ENCODE measurements around the gene CLTCL1. TPM values are rescaled to one million over a fixed set of nuclear protein-coding genes. Genes with fewer than 3 reads are reported as not detected.

The CLTCL1 gene
- total and polyA plus RNA-seq, 2 experiments from 2014 or later, result 6.6 to 15.1 TPM

DNA sequence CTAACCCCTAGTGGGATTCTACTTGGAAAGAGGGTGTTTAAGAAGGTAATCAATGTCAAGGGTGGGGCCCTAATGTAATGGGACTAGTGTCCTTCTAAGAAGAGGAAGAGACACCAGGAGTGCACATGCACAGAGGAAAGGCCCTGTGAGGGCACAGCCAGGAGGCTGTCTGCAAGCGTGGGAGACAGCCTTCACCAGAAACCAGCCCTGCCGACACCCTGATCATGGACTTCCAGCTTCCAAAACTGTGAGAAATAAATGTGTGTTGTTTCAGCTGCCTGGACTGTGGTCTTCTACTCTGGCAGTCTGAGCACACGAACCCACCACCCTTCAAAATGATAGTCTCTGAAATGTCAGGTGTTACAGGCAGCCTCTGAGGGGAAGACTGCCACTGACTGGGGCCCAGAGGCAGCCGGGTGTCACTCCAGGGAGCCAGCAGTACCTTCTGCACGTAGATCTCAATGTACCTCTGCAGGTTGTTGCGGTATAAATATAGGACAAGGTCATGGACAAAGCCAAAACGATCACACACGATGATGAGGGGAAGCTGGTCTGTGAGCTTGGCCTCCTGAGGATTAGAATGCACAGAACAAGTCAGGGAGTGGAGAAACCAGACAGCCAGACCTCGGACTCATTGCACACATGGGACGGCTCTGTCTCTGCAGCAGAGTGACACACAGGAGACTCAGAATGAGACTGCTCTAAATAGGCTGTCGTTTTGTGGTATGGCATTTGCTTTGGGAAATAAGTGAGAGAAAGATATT, 69.1 kb downstream of the CLTCL1 start:
- no peaks in the 10 kb centered on the region; the same call in 1 of the 2 replicates for H3K36me3 ChIP-seq (ENCODE audit: insufficient read depth)
- peaks cover 12% of the 10 kb centered on the region for H3K4me1 ChIP-seq (ENCODE audit: insufficient read depth)
- no peak overlapping the region for H3K27ac ChIP-seq (ENCODE audit: low read depth)
- Mint-ChIP-seq H3K27me3 (ENCODE audit: insufficient read depth, low read depth, poor library complexity) (peaks cover 4% of the 10 kb centered on the region), H3K4me1 (peaks cover 12% of the 10 kb centered on the region), H3K36me3 (ENCODE audit: low read depth) (peaks cover 26% of the 10 kb centered on the region), H3K4me3 (no peak overlapping the region), H3K27ac (no peak overlapping the region), H3K9me3 (no peaks in the 10 kb centered on the region; the same call in 2 of the 3 replicates)
- DNase-seq (ENCODE audit: low spot score) (no peak), ATAC-seq (no peak)
- 0 out of 2 replicates have a peak, but pooled peaks cover 3% of the 10 kb centered on the region for H3K9me2 ChIP-seq (ENCODE audit: insufficient read depth)
- H3K27me3 ChIP-seq (ENCODE audit: insufficient read depth), result no peaks in the 10 kb centered on the region
- H3F3A ChIP-seq (replicated peaks; ENCODE audit: low read depth), result no peaks in the 10 kb centered on the region
- no peak overlapping the region for H3K4me3 ChIP-seq
- H4K20me1 ChIP-seq (replicated peaks; ENCODE audit: insufficient read depth), result 0 out of 2 replicates have a peak, but pooled peaks cover 3% of the 10 kb centered on the region
- no peak overlapping the region for H2AFZ ChIP-seq
- H3K79me2 ChIP-seq (replicated peaks; ENCODE audit: insufficient read depth), result no peaks in the 10 kb centered on the region
- no peak overlapping the region for H3K4me2 ChIP-seq
- no peak for TF ChIP-seq EZH2phosphoT487 (IDR thresholded peaks at IDR 0.05; ENCODE audit: unreplicated experiment)
- TF ChIP-seq, protein P1, sequence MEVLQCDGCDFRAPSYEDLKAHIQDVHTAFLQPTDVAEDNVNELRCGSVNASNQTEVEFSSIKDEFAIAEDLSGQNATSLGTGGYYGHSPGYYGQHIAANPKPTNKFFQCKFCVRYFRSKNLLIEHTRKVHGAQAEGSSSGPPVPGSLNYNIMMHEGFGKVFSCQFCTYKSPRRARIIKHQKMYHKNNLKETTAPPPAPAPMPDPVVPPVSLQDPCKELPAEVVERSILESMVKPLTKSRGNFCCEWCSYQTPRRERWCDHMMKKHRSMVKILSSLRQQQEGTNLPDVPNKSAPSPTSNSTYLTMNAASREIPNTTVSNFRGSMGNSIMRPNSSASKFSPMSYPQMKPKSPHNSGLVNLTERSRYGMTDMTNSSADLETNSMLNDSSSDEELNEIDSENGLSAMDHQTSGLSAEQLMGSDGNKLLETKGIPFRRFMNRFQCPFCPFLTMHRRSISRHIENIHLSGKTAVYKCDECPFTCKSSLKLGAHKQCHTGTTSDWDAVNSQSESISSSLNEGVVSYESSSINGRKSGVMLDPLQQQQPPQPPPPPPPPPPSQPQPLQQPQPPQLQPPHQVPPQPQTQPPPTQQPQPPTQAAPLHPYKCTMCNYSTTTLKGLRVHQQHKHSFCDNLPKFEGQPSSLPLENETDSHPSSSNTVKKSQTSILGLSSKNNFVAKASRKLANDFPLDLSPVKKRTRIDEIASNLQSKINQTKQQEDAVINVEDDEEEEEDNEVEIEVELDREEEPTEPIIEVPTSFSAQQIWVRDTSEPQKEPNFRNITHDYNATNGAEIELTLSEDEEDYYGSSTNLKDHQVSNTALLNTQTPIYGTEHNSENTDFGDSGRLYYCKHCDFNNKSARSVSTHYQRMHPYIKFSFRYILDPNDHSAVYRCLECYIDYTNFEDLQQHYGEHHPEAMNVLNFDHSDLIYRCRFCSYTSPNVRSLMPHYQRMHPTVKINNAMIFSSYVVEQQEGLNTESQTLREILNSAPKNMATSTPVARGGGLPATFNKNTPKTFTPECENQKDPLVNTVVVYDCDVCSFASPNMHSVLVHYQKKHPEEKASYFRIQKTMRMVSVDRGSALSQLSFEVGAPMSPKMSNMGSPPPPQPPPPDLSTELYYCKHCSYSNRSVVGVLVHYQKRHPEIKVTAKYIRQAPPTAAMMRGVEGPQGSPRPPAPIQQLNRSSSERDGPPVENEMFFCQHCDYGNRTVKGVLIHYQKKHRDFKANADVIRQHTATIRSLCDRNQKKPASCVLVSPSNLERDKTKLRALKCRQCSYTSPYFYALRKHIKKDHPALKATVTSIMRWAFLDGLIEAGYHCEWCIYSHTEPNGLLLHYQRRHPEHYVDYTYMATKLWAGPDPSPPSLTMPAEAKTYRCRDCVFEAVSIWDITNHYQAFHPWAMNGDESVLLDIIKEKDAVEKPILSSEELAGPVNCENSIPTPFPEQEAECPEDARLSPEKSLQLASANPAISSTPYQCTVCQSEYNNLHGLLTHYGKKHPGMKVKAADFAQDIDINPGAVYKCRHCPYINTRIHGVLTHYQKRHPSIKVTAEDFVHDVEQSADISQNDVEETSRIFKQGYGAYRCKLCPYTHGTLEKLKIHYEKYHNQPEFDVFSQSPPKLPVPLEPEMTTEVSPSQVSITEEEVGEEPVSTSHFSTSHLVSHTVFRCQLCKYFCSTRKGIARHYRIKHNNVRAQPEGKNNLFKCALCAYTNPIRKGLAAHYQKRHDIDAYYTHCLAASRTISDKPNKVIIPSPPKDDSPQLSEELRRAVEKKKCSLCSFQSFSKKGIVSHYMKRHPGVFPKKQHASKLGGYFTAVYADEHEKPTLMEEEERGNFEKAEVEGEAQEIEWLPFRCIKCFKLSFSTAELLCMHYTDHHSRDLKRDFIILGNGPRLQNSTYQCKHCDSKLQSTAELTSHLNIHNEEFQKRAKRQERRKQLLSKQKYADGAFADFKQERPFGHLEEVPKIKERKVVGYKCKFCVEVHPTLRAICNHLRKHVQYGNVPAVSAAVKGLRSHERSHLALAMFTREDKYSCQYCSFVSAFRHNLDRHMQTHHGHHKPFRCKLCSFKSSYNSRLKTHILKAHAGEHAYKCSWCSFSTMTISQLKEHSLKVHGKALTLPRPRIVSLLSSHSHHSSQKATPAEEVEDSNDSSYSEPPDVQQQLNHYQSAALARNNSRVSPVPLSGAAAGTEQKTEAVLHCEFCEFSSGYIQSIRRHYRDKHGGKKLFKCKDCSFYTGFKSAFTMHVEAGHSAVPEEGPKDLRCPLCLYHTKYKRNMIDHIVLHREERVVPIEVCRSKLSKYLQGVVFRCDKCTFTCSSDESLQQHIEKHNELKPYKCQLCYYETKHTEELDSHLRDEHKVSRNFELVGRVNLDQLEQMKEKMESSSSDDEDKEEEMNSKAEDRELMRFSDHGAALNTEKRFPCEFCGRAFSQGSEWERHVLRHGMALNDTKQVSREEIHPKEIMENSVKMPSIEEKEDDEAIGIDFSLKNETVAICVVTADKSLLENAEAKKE (CRISPR knock-in tag; IDR thresholded peaks at IDR 0.05), result no peak
- TF ChIP-seq, protein P2, sequence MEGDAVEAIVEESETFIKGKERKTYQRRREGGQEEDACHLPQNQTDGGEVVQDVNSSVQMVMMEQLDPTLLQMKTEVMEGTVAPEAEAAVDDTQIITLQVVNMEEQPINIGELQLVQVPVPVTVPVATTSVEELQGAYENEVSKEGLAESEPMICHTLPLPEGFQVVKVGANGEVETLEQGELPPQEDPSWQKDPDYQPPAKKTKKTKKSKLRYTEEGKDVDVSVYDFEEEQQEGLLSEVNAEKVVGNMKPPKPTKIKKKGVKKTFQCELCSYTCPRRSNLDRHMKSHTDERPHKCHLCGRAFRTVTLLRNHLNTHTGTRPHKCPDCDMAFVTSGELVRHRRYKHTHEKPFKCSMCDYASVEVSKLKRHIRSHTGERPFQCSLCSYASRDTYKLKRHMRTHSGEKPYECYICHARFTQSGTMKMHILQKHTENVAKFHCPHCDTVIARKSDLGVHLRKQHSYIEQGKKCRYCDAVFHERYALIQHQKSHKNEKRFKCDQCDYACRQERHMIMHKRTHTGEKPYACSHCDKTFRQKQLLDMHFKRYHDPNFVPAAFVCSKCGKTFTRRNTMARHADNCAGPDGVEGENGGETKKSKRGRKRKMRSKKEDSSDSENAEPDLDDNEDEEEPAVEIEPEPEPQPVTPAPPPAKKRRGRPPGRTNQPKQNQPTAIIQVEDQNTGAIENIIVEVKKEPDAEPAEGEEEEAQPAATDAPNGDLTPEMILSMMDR (conservative IDR thresholded peaks at IDR 0.05; ENCODE audit: low read depth in 2 of 2), result no peak

All from GM23338 (cell line).